Measurements from ENCODE around the gene AFF3. TPM values are rescaled to one million over a fixed set of nuclear protein-coding genes. Genes with fewer than 3 reads are reported as not detected.

Gene AFF3
- total and polyA plus RNA-seq, 4 experiments from 2014 or later, result 0.63 to 4.6 (median 3.6) TPM

- Mint-ChIP-seq H3K36me3 (no peaks in the 10 kb centered on the region), H3K4me1 (no peaks in the 10 kb centered on the region), H3K4me3 (no peak overlapping the region), H3K27ac (no peak overlapping the region), H3K27me3 (peaks cover 0 to 2% of the 10 kb centered on the region in 2 donors), H3K9me3 (no peaks in the 10 kb centered on the region)
- Histone ChIP-seq H3K4me1 (ENCODE audit: insufficient read depth, low read length) (no peaks in the 10 kb centered on the region), H3K9me3 (ENCODE audit: control insufficient read depth in 1 of 2, low read length in 2 of 2) (no peaks in the 10 kb centered on the region), H3K36me3 (ENCODE audit: insufficient read depth, low read length) (no peaks in the 10 kb centered on the region), H3K27me3 (ENCODE audit: insufficient read depth, low read length) (no peaks in the 10 kb centered on the region), H3K27ac (ENCODE audit: low read depth, low read length) (no peak overlapping the region), H3K4me3 (ENCODE audit: low read length in 2 of 2) (no peak overlapping the region)
- CTCF ChIA-PET (ENCODE audit: partially characterized antibody), result no interaction called here
- intact Hi-C loops (cut with micrococcal nuclease), result no loop called here
- no peak for DNase-seq
- POLR2A ChIA-PET (ENCODE audit: partially characterized antibody), result no interaction called here
Observed at GRCh38 chr2:99981840-99982239, 160.6 kb downstream of the AFF3 start.

GRCh38 chr2:99980176-99980575, 162.2 kb downstream of the AFF3 start:
- H3K27ac Mint-ChIP-seq, result peak overlapping the region in 1 of 7 donors; percentile 7
- no peaks in the 10 kb centered on the region for H3K4me1 Mint-ChIP-seq
- H3K9me3 Mint-ChIP-seq, result no peaks in the 10 kb centered on the region
- POLR2A ChIA-PET (ENCODE audit: partially characterized antibody), result no interaction called here
- no peak overlapping the region for H3K4me3 Mint-ChIP-seq
- Histone ChIP-seq H3K9me3 (ENCODE audit: control insufficient read depth in 1 of 2, low read length in 2 of 2) (no peaks in the 10 kb centered on the region), H3K36me3 (ENCODE audit: insufficient read depth, low read length) (no peaks in the 10 kb centered on the region), H3K27me3 (ENCODE audit: insufficient read depth, low read length) (no peaks in the 10 kb centered on the region), H3K4me1 (ENCODE audit: insufficient read depth, low read length) (no peaks in the 10 kb centered on the region), H3K4me3 (ENCODE audit: low read length in 2 of 2) (no peak overlapping the region), H3K27ac (ENCODE audit: low read depth, low read length) (no peak overlapping the region)
- peaks cover 0 to 2% of the 10 kb centered on the region in 2 donors for H3K27me3 Mint-ChIP-seq
- no peaks in the 10 kb centered on the region for H3K36me3 Mint-ChIP-seq
- CTCF ChIA-PET (ENCODE audit: partially characterized antibody), result no interaction called here
- DNase-seq, result no peak
- intact Hi-C loops (cut with micrococcal nuclease), result no loop called here

GRCh38 chr2:99977966-99978365, 164.4 kb downstream of the AFF3 start:
- Mint-ChIP-seq H3K4me1 (no peaks in the 10 kb centered on the region), H3K27me3 (peaks cover 0 to 2% of the 10 kb centered on the region in 2 donors), H3K36me3 (no peaks in the 10 kb centered on the region), H3K4me3 (no peak overlapping the region), H3K27ac (peak overlapping the region in 1 of 7 donors; percentile 43), H3K9me3 (no peaks in the 10 kb centered on the region)
- H3K9me3 ChIP-seq (ENCODE audit: control insufficient read depth in 1 of 2, low read length in 2 of 2), result no peaks in the 10 kb centered on the region
- no peak overlapping the region for H3K27ac ChIP-seq (ENCODE audit: low read depth, low read length)
- no peaks in the 10 kb centered on the region for H3K4me1 ChIP-seq (ENCODE audit: insufficient read depth, low read length)
- no peaks in the 10 kb centered on the region for H3K36me3 ChIP-seq (ENCODE audit: insufficient read depth, low read length)
- CTCF ChIA-PET (ENCODE audit: partially characterized antibody), result no interaction called here
- POLR2A ChIA-PET (ENCODE audit: partially characterized antibody), result no interaction called here
- intact Hi-C loops (cut with micrococcal nuclease), result no loop called here
- no peaks in the 10 kb centered on the region for H3K27me3 ChIP-seq (ENCODE audit: insufficient read depth, low read length)
- DNase-seq, result no peak
- no peak overlapping the region for H3K4me3 ChIP-seq (ENCODE audit: low read length in 2 of 2)

GRCh38 chr2:99975386-99975785, 167.0 kb downstream of the AFF3 start:
- no peaks in the 10 kb centered on the region for H3K36me3 Mint-ChIP-seq
- CTCF ChIA-PET (ENCODE audit: partially characterized antibody), result no interaction called here
- POLR2A ChIA-PET (ENCODE audit: partially characterized antibody), result no interaction called here
- H3K4me3 Mint-ChIP-seq, result no peak overlapping the region
- no peaks in the 10 kb centered on the region for H3K27me3 ChIP-seq (ENCODE audit: insufficient read depth, low read length)
- H3K9me3 Mint-ChIP-seq, result peaks cover 0 to 2% (median 0%) of the 10 kb centered on the region in 8 donors
- H3K27ac ChIP-seq (ENCODE audit: low read depth, low read length), result no peak overlapping the region
- intact Hi-C loops (cut with micrococcal nuclease), result no loop called here
- no peaks in the 10 kb centered on the region for H3K4me1 ChIP-seq (ENCODE audit: insufficient read depth, low read length)
- no peak for DNase-seq
- peak overlapping the region in 1 of 7 donors; percentile 39 for H3K27ac Mint-ChIP-seq
- no peaks in the 10 kb centered on the region for H3K9me3 ChIP-seq (ENCODE audit: control insufficient read depth in 1 of 2, low read length in 2 of 2)
- no peak overlapping the region for H3K4me3 ChIP-seq (ENCODE audit: low read length in 2 of 2)
- H3K36me3 ChIP-seq (ENCODE audit: insufficient read depth, low read length), result no peaks in the 10 kb centered on the region
- no peaks in the 10 kb centered on the region for H3K4me1 Mint-ChIP-seq
- peaks cover 0 to 2% of the 10 kb centered on the region in 2 donors for H3K27me3 Mint-ChIP-seq

GRCh38 chr2:99974682-99975375, 167.6 kb downstream of the AFF3 start:
- Histone ChIP-seq H3K36me3 (ENCODE audit: insufficient read depth, low read length) (no peaks in the 10 kb centered on the region), H3K4me3 (ENCODE audit: low read length in 2 of 2) (no peak overlapping the region)
- CTCF ChIA-PET (ENCODE audit: partially characterized antibody), result no interaction called here

GRCh38 chr2:99974275-99974674, 168.1 kb downstream of the AFF3 start:
- Mint-ChIP-seq H3K9me3 (peaks cover 0 to 2% (median 0%) of the 10 kb centered on the region in 8 donors), H3K4me3 (no peak overlapping the region), H3K36me3 (no peaks in the 10 kb centered on the region), H3K27me3 (peaks cover 0 to 2% of the 10 kb centered on the region in 2 donors), H3K4me1 (no peaks in the 10 kb centered on the region), H3K27ac (no peak overlapping the region)
- Histone ChIP-seq H3K27me3 (ENCODE audit: insufficient read depth, low read length) (no peaks in the 10 kb centered on the region), H3K9me3 (ENCODE audit: control insufficient read depth in 1 of 2, low read length in 2 of 2) (no peaks in the 10 kb centered on the region), H3K4me1 (ENCODE audit: insufficient read depth, low read length) (no peaks in the 10 kb centered on the region), H3K36me3 (ENCODE audit: insufficient read depth, low read length) (no peaks in the 10 kb centered on the region), H3K27ac (ENCODE audit: low read depth, low read length) (no peak overlapping the region), H3K4me3 (ENCODE audit: low read length in 2 of 2) (no peak overlapping the region)
- POLR2A ChIA-PET (ENCODE audit: partially characterized antibody), result no interaction called here
- CTCF ChIA-PET (ENCODE audit: partially characterized antibody), result no interaction called here
- DNase-seq, result no peak
- intact Hi-C loops (cut with micrococcal nuclease), result no loop called here

More at GRCh38 chr2:99974682-99975375, 167.6 kb downstream of the AFF3 start:
- Histone ChIP-seq H3K27me3 (ENCODE audit: insufficient read depth, low read length) (no peaks in the 10 kb centered on the region), H3K4me1 (ENCODE audit: insufficient read depth, low read length) (no peaks in the 10 kb centered on the region), H3K27ac (ENCODE audit: low read depth, low read length) (no peak overlapping the region), H3K9me3 (ENCODE audit: control insufficient read depth in 1 of 2, low read length in 2 of 2) (no peaks in the 10 kb centered on the region)
- no peaks in the 10 kb centered on the region for H3K4me1 Mint-ChIP-seq
- intact Hi-C loops (cut with micrococcal nuclease), result no loop called here
- no peak overlapping the region for H3K4me3 Mint-ChIP-seq
- peaks cover 0 to 2% (median 0%) of the 10 kb centered on the region in 8 donors for H3K9me3 Mint-ChIP-seq
- H3K27ac Mint-ChIP-seq, result no peak overlapping the region
- peaks cover 0 to 2% of the 10 kb centered on the region in 2 donors for H3K27me3 Mint-ChIP-seq
- H3K36me3 Mint-ChIP-seq, result no peaks in the 10 kb centered on the region
- POLR2A ChIA-PET (ENCODE audit: partially characterized antibody), result no interaction called here
- DNase-seq, result no peak

- Histone ChIP-seq H3K27me3 (ENCODE audit: insufficient read depth, low read length) (no peaks in the 10 kb centered on the region), H3K4me1 (ENCODE audit: insufficient read depth, low read length) (no peaks in the 10 kb centered on the region), H3K4me3 (ENCODE audit: low read length in 2 of 2) (no peak overlapping the region), H3K9me3 (ENCODE audit: control insufficient read depth in 1 of 2, low read length in 2 of 2) (no peaks in the 10 kb centered on the region), H3K27ac (ENCODE audit: low read depth, low read length) (no peak overlapping the region), H3K36me3 (ENCODE audit: insufficient read depth, low read length) (no peaks in the 10 kb centered on the region)
- H3K4me1 Mint-ChIP-seq, result no peaks in the 10 kb centered on the region
- no peak overlapping the region for H3K4me3 Mint-ChIP-seq
- intact Hi-C loops (cut with micrococcal nuclease), result no loop called here
- H3K36me3 Mint-ChIP-seq, result no peaks in the 10 kb centered on the region
- H3K27me3 Mint-ChIP-seq, result peaks cover 0 to 4% of the 10 kb centered on the region in 2 donors
- POLR2A ChIA-PET (ENCODE audit: partially characterized antibody), result no interaction called here
- H3K9me3 Mint-ChIP-seq, result peaks cover 0 to 3% (median 0%) of the 10 kb centered on the region in 8 donors
- no peak overlapping the region for H3K27ac Mint-ChIP-seq
- CTCF ChIA-PET (ENCODE audit: partially characterized antibody), result no interaction called here
- DNase-seq, result no peak
Observed at GRCh38 chr2:99971326-99971900, 171.0 kb downstream of the AFF3 start.

All from CD4-positive, alpha-beta memory T cell (primary cell).